IPS-20b (cell line): ENCODE measurements around the gene VPS26B.

Source experiments
- H3K27ac ChIP-seq: one replicate; pipeline ENCODE4 v1.5.1; 2013; ENCODE audit warnings: low read length
- H3K27me3 ChIP-seq: 2 replicates; pipeline ENCODE4 v1.6.1; 2013; ENCODE audit warnings: mild to moderate bottlenecking, low read length, inconsistent platforms; ENCODE audit not compliant: insufficient read depth
- H3K36me3 ChIP-seq: 2 replicates; pipeline ENCODE4 v1.6.1; 2013; ENCODE audit warnings: low read depth, mild to moderate bottlenecking, inconsistent platforms, low read length, moderate library complexity; ENCODE audit not compliant: insufficient read depth
- H3K4me1 ChIP-seq: 2 replicates; pipeline ENCODE4 v1.6.1; 2013; ENCODE audit warnings: mild to moderate bottlenecking, control low read depth, inconsistent platforms, low read length, moderate library complexity; ENCODE audit not compliant: insufficient read depth
- H3K4me3 ChIP-seq: 2 replicates; pipeline ENCODE4 v1.5.1; 2013; ENCODE audit warnings: mild to moderate bottlenecking, low read length, inconsistent platforms
- H3K9ac ChIP-seq: 2 replicates; pipeline ENCODE4 v1.6.1; 2013; ENCODE audit warnings: low read depth, mild to moderate bottlenecking, inconsistent platforms, low read length, moderate library complexity
- H3K9me3 ChIP-seq: 2 replicates; pipeline ENCODE4 v1.6.1; 2013; ENCODE audit warnings: mild to moderate bottlenecking, low read depth, low read length, inconsistent platforms; ENCODE audit not compliant: insufficient read depth

VPS26B gene

DNA sequence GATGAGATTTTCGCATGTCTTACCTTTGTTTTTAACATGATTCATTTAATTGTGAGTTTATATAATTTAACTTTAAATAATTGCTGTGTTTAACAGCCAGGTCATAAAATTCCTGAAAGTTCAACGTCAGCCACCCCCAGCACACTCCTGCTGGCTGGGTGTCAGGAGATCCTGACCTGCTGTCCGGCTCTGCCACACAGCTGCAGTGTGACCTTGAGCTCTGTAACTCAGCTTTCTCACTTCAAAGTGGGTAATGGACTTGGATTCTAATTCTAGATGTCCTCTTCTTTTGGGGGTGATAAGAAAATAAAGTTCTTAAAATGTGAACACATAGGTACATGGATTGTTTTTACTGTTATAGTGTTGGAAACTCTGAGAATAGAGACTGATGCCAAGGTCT, 10.9 kb downstream of the VPS26B start:
- 0 out of 2 replicates have a peak, but pooled peaks cover 6% of the 10 kb centered on the region for H3K36me3 ChIP-seq
- H3K9ac ChIP-seq: no peak overlapping the region
- H3K4me3 ChIP-seq: no peak overlapping the region
- no peaks in the 10 kb centered on the region for H3K27me3 ChIP-seq
- no peaks in the 10 kb centered on the region for H3K4me1 ChIP-seq
- H3K9me3 ChIP-seq: no peaks in the 10 kb centered on the region
- no peak overlapping the region for H3K27ac ChIP-seq

DNA sequence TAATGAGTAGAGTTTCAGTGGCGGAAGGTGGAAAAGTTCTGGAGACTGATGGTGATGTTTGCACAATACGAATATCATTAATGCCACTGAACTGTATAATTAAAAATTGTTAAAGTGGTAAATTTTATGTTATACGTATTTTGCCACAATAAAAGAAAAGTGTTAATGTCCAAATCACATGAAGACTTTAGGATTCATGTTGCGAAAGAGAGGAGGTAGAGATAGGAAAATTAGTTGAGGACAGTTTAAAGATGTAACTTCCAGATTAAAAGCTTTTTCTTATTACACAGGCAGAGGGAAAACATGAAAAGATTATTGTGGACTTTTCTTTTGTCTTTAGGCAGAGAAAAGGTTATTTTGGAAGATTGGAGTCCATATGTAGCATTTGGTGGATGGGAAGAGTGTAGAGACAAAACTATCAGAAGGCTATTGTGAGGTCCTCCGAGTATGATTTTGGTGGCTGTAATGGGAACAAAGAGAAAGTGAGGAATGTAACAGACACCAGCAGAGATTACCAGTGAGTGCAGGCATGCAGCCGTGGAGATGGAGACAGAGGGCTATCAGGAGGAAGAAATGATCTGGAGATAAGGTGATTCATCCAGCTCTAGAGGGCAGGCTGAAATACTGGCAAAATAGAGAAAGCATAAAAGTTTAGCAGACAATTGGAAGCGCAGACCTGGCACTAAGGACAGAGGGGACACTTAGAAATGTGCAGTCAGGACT, 12.5 kb downstream of the VPS26B start:
- Histone ChIP-seq H3K27me3 (no peaks in the 10 kb centered on the region), H3K36me3 (peaks cover 10% of the 10 kb centered on the region; the same call in 1 of the 2 replicates), H3K9ac (no peak overlapping the region), H3K4me3 (no peak overlapping the region), H3K4me1 (no peaks in the 10 kb centered on the region), H3K9me3 (no peaks in the 10 kb centered on the region), H3K27ac (no peak overlapping the region)

DNA sequence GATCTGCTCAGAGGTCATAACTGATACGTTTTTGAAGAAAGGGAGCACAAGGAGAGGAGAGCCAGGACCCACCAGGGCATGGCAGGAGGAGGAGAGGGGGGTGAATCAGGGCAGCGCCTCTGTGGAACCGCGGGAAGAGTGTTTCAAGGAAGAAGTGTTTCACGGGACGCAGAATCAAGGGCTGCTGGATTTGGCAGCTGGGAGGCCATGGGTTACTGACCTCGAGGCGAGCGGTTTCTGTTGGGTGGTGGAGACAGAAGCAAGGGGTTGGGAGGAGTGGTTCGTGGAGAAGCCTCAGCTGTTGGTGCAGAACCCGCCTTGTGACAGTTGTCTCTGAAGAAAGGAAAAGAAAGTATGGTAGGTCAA, 13.1 kb downstream of the VPS26B start:
- Histone ChIP-seq H3K36me3 (peaks cover 10% of the 10 kb centered on the region; the same call in 1 of the 2 replicates), H3K27ac (no peak overlapping the region), H3K4me1 (no peaks in the 10 kb centered on the region), H3K9me3 (no peaks in the 10 kb centered on the region), H3K4me3 (no peak overlapping the region), H3K9ac (no peak overlapping the region), H3K27me3 (no peaks in the 10 kb centered on the region)

DNA sequence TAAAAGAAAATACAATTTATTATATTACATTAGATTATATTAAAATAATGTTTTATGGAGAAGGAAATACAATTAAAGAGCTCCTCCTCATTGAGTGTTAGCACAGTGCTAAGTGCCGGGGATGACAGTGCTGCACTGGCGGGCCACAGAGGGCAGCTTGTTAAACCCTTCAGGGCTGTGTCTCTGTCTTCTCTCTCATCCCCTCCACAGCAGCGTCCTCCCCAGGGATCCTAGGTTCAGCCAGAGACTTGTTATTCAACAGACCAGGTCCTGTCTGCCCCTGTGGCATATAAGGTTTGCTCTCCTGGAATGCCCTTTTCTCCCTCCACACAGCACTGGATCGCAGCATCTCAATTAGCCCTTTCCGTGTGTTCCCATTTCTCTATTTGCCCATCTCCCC, 14.5 kb downstream of the VPS26B start:
- H3K9me3 ChIP-seq: no peaks in the 10 kb centered on the region
- H3K27me3 ChIP-seq: no peaks in the 10 kb centered on the region
- no peaks in the 10 kb centered on the region for H3K4me1 ChIP-seq
- no peak overlapping the region for H3K4me3 ChIP-seq
- H3K27ac ChIP-seq: no peak overlapping the region
- H3K36me3 ChIP-seq: peaks cover 23% of the 10 kb centered on the region
- no peak overlapping the region for H3K9ac ChIP-seq

DNA sequence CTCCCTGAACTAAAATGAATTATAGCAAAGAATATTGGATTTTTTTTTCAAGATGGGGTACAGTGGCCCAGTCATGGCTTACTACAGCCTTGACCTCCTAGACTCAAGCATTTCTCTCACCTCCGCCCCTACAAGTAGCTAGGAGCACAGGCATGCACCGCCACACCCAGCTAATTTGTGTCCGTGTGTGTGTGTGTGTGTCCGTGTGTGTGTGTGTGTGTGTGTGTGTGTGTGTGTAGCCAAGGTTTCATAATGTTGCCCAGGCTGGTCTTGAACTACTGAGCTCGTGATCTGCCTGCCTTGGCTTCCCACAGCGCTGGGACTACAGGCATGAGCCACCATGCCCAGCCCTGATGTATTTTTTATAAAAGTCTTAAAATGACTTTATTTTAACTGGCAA, 16.1 kb downstream of the VPS26B start:
- H3K4me3 ChIP-seq: no peak overlapping the region
- H3K9me3 ChIP-seq: no peaks in the 10 kb centered on the region
- peaks cover 36% of the 10 kb centered on the region for H3K36me3 ChIP-seq
- H3K27me3 ChIP-seq: no peaks in the 10 kb centered on the region
- no peak overlapping the region for H3K27ac ChIP-seq
- no peaks in the 10 kb centered on the region for H3K4me1 ChIP-seq
- H3K9ac ChIP-seq: no peak overlapping the region

GRCh38 chr11:134242376-134242775, 17.9 kb downstream of the VPS26B start:
- no peak overlapping the region for H3K9ac ChIP-seq
- no peaks in the 10 kb centered on the region for H3K27me3 ChIP-seq
- no peak overlapping the region for H3K27ac ChIP-seq
- no peaks in the 10 kb centered on the region for H3K9me3 ChIP-seq
- no peaks in the 10 kb centered on the region for H3K4me1 ChIP-seq
- H3K36me3 ChIP-seq: peaks cover 53% of the 10 kb centered on the region
- H3K4me3 ChIP-seq: no peak overlapping the region

- Histone ChIP-seq H3K9ac (no peak overlapping the region), H3K9me3 (no peaks in the 10 kb centered on the region), H3K27me3 (no peaks in the 10 kb centered on the region), H3K4me3 (no peak overlapping the region), H3K4me1 (no peaks in the 10 kb centered on the region), H3K27ac (no peak overlapping the region), H3K36me3 (peaks cover 68% of the 10 kb centered on the region)
These were observed 19.4 kb downstream of the VPS26B start for GRCh38 chr11:134243913-134244312.

DNA sequence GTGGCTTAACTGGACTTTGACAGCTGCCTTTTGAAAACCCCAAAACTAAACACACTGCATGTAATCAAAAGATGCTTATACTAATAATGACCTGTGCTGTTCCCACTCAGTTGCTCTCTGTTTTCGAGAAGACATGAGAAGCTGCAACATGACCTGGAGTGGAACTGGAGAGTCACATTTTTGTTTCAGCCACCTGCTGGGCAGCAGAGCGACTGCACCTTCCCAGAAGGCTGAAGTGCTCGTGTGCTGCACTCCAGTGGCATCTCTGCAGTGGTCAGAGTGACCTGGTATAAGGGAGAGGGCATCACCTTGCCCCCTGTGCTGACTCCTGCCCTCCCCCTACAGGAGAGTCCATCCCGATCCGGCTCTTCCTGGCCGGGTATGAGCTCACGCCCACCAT, 20.1 kb downstream of the VPS26B start:
- Histone ChIP-seq H3K4me1 (no peaks in the 10 kb centered on the region), H3K27me3 (no peaks in the 10 kb centered on the region), H3K9ac (no peak overlapping the region), H3K27ac (no peak overlapping the region), H3K9me3 (no peaks in the 10 kb centered on the region), H3K4me3 (no peak overlapping the region), H3K36me3 (peaks cover 71% of the 10 kb centered on the region)

- Histone ChIP-seq H3K4me3 (no peak overlapping the region), H3K9me3 (no peaks in the 10 kb centered on the region), H3K9ac (no peak overlapping the region), H3K27me3 (no peaks in the 10 kb centered on the region), H3K27ac (no peak overlapping the region), H3K4me1 (no peaks in the 10 kb centered on the region), H3K36me3 (peaks cover 77% of the 10 kb centered on the region)
These were observed 21.0 kb downstream of the VPS26B start for GRCh38 chr11:134245434-134245833.

- H3K27ac ChIP-seq: no peak overlapping the region
- no peak overlapping the region for H3K4me3 ChIP-seq
- peaks cover 84% of the 10 kb centered on the region for H3K36me3 ChIP-seq
- no peaks in the 10 kb centered on the region for H3K27me3 ChIP-seq
- no peaks in the 10 kb centered on the region for H3K4me1 ChIP-seq
- no peaks in the 10 kb centered on the region for H3K9me3 ChIP-seq
- no peak overlapping the region for H3K9ac ChIP-seq
These were observed 21.6 kb downstream of the VPS26B start for GRCh38 chr11:134246100-134246499.

DNA sequence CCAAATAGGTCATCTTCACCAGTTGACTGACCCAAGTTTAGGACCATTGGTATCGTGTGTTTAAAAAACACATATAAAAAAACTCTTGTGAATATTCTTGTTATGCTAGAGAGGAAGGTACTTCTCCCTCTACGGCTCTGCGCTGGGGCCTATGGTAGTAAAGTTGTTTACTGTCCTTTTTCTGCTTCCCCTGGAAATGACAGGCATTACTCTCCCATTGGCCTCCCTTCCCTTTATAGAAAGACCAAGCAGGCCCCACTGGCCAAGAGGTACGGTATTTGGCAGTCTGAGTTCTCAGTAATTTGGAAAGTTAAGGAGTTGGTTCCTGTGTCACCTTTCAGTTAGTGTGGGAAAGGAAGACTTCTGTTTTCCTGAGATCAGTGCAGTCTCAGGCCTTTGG, 22.2 kb downstream of the VPS26B start:
- Histone ChIP-seq H3K36me3 (peaks cover 84% of the 10 kb centered on the region), H3K27ac (no peak overlapping the region), H3K4me3 (no peak overlapping the region)

GRCh38 chr11:134248910-134249480, 24.5 kb downstream of the VPS26B start:
- H3K4me1 ChIP-seq: peaks cover 9% of the 10 kb centered on the region
- H3K27me3 ChIP-seq: no peaks in the 10 kb centered on the region
- no peak overlapping the region for H3K27ac ChIP-seq
- no peaks in the 10 kb centered on the region for H3K9me3 ChIP-seq
- no peak overlapping the region; the same call in 1 of the 2 replicates for H3K9ac ChIP-seq
- peaks cover 70% of the 10 kb centered on the region for H3K36me3 ChIP-seq
- no peak overlapping the region for H3K4me3 ChIP-seq

More for the DNA sequence above, 22.2 kb downstream of the VPS26B start:
- Histone ChIP-seq H3K9me3 (no peaks in the 10 kb centered on the region), H3K4me1 (peaks cover 6% of the 10 kb centered on the region), H3K9ac (no peak overlapping the region), H3K27me3 (no peaks in the 10 kb centered on the region)
